Choroid plexus epithelial cell (primary cell): ENCODE measurements around the gene COL5A2.

Experiments used
- DNase-seq: peaks from one replicate; pipeline ENCODE4 v3.0.0-alpha.2; 2010; ENCODE audit warnings: low read depth
- H3K4me3 ChIP-seq: 2 replicates; pipeline ENCODE4 v1.5.1; 2011; ENCODE audit warnings: low read depth, mild to moderate bottlenecking, control low read depth, low read length, moderate library complexity
- CTCF ChIP-seq: conservative IDR thresholded peaks from 2 replicates; pipeline ENCODE4 v1.5.1; 2011; ENCODE audit warnings: low read depth, mild to moderate bottlenecking, control low read depth, inconsistent platforms, low read length, moderate library complexity

The COL5A2 gene

GRCh38 chr2:189069855-189070619 is 109.5 kb downstream of the COL5A2 start:
- no peak for DNase-seq
- no peak for TF ChIP-seq CTCF
- no peak overlapping the region for H3K4me3 ChIP-seq

- TF ChIP-seq CTCF = no peak
- H3K4me3 ChIP-seq = no peak overlapping the region
- DNase-seq = no peak
Measured at GRCh38 chr2:189066037-189066436, 113.5 kb downstream of the COL5A2 start.

- no peak overlapping the region for H3K4me3 ChIP-seq
- TF ChIP-seq CTCF = no peak
- DNase-seq = peak; percentile 12
Measured at GRCh38 chr2:189060096-189060642, 119.4 kb downstream of the COL5A2 start.

DNA sequence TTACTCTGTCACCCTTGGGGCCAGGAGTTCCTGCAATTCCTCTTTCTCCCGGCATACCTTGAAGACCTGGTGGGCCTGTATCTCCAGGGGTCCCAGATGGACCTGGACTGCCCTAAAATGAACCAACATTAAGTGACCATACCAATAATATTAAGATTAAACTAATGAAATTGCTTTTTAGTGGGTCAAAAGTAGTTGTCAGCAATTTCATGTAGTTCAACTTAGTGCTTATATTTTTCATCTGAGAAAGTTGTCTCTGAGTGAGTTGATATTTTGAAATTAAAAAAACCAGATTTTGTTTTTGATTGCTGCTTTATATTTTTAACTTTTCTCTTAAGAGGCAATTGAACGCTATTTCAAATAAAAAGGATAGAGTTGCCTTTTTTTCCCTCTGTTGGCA is 122.2 kb downstream of the COL5A2 start:
- no peak for TF ChIP-seq CTCF

DNA sequence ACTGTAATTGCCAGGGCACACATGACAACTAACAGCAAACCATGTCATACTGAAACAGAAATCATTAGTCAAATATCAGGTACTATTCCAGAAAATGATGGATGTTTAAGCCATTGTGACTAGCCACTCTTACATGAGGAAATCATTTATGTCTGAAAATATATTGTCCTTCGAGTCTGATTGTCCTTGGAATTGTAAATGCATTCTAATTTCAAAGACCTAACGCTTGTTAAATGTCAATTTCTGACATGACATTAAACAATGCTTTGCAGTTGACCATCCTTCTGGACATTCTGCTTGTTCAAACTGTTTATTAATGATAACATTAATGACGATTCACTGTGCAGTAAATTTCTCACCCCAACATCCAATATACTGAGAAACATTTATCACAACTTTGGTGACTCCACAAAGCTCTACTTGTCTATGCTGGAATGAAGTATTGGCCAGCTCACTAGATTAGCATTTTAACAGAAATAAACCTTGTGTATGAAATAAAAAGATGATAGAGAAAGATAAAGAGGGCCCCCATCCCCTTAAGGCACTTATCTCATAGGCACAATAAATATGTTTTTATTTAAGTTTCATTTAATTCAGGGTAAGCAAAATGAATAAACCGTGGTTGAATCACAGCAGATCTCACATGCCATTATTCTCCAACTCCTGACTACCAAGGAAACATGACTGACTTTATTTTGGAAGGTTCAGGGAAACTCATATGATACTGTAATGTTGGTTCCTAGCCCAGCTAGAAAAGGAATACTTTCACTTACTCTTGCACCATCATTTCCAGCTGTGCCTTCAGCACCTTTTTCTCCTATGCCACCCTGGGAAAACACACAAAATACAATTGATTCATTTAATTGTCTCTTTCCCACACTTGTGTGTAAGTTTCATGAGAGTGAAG is 123.1 kb downstream of the COL5A2 start:
- no peak for TF ChIP-seq CTCF
- DNase-seq = peak; percentile 42
- H3K4me3 ChIP-seq = no peak overlapping the region

More for the DNA sequence above, 122.2 kb downstream of the COL5A2 start:
- no peak overlapping the region for H3K4me3 ChIP-seq
- DNase-seq = no peak

DNA sequence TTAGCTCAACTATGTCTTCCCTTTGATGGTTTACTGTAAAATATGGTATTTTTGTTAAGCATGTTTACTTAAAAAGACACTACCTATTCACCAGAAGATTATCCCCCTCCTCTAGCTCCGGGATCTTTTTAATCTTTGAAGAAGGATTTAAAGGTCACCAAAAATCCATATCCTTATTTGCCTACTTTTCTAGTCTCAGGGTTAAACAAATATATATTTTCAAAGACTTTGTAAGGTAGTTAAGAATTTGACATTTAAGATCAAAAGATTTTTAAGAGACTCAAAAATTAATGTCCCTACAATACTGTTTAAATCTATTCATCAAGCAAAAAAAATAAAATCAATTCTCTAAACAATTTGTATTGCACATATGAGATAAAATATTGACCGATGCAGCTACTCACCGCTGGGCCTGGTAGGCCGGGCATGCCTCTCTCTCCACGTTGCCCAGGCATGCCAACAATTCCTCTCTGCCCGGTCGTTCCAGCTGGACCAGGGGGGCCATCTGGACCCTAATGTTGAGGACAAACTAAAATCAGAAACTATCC is 129.3 kb downstream of the COL5A2 start:
- TF ChIP-seq CTCF = no peak
- no peak for DNase-seq
- no peak overlapping the region for H3K4me3 ChIP-seq
